Measurements from ENCODE around the gene SBDS.
"Not testable (repeated sequence)": the region's sequence is repeated elsewhere in the genome, so short reads cannot be mapped to it uniquely, and the experiment has no call there.

SBDS gene

DNA sequence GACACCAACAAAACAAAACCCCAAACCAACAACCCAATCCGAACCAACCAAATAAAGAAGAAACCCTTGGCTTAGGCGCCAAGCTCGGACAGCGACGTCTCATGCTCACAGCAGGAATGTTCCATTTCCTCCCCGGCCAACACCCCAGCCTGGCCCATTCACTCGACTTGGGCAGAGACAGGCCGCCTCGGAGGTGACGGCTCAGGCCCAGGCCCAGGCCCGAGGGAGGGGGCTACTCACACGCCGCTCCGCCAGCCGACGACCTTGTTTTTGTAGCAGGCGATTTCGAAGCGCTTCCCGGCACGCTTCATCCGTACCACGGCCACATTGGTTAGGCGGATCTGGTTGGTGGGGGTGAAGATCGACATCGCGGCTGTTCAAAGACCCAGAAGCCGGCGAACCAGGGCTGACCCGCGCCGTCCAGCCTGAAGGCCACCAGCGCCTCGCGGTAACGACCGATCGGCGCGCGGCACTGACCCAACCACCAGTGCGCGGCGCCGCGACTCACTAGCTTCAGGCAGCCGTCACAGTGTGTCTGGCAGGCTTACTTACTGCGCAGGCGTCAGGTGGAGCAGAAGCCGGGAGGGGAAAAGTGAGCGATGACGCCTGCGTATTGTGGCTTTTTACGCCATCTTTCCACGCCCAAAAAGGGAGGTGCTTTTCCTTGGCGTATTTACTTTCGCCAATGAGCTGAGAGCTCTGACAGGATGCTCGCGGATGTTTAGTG, at the start of gene SBDS:
TSS of gene SBDS (minus strand) at position 537 of the 727 bp plus-strand sequence. CDS start at position 368, 169 bp downstream.
- DNase-seq: peak; percentile 99

DNA sequence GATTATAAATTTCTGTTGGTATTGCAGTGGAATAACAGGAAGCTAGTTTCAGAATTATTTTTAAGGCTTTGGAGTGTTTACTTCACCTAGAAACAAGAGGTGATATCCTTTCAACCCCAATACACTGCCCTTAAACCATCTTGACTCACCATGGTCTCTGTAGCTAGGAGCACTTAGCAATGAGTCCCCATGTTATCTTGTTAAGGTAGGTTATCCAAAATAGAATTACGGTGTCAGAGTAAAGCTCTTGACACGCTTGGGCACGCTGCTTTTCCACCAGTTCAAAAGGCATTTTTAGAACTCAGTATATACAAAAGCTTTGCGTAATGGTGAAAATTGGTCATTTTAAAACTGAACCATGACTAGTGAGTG, 48.2 kb upstream of the SBDS start:
- DNase-seq: not testable (repeated sequence)

DNA sequence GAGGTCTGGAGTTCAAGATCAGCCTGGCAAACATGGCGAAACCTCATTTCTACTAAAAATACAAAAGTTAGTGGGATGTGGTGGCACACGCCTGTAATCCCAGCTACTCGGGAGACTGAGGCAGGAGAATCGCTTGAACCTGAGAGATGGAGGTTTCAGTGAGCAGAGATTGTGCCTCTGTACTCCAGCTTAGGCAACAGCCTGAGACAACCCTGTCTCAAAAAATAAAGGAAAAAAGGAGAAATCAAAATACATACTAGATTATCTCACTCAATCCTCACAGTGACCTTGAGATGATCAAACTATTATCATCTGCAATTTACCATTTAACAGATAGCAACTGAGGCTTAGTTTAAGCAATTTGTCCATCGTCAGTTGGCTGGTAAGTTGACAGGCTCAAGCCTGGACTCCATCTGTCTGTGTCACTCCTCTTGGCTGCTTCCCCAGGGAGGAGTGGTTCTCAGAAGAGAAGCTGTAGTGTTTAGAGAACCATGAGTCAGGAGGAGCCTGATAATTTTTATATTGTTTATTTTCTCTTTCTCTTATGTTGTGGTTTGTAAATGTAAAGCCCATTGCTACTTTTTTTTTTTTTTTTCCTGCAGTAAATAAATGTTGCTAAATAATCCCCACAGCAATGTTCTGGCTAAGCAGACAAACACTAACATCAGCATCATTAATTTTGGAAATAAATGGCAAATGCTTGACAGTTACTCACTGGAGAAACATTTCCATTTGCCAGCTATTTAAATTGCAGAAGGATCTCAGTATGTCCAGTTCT, 47.6 kb upstream of the SBDS start:
- not testable (repeated sequence) for DNase-seq

DNA sequence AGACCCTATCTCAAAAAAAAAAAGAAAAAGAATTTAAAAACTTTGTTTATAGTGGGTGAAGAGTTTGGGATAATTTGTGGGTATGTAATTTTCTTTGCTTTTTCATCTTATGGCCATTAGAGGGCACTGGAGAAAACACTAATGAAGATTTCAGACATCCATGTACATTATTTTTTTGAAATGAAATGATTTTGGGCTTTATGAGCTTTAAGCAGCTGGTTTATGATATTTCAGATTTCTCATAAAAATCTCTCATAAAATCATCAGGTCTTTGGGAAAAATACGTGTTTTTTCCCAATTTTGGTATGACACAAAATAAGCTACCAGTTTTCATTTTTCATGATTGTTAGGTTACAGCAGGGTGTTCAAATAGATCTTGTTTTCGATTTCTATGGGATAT, 45.4 kb upstream of the SBDS start:
- DNase-seq: not testable (repeated sequence)

DNA sequence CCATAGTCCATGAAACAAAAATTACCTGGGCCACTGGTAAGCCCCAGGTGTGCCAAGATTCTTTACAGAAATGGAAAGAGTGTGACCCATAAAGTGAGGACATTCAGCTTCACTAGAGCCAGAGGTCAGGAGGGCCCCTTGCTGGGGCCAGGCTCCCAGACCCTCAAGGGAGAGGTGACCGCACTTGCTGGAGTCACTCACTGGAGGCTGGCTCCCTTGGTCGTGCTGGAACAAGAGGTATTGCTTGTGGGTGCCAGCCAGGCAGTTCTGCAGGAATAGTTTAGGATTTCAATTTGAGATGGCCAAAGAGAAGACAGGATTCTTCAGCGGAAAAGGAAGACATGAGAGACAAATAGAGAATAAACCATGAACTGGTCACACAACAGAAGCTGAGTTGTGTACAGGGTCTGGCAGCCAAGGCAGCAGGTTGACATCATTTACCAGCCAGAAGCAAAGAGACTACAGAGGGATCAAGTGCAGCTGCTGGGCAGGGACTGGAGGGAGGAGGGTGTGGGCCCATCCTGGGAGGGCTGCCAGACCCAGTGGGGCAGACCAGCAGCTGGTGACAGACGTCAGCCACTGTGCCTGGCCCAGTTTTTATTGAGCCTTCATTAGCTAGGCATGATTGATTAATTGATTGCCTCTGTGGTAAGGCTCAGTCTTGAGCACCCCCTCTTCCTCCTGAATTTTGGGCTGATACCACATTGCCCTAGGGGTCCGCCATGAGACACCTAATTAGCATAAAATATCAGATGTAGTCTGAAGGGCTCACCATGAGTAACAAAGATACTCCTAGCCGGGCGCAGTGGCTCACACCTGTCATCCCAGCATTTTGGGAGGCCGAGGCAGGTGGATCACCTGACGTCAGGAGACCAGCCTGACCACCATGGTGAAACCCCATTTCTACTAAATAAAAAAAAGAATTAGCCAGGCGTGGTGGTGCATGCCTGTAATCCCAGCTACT, 41.3 kb upstream of the SBDS start:
- DNase-seq: not testable (repeated sequence)

DNA sequence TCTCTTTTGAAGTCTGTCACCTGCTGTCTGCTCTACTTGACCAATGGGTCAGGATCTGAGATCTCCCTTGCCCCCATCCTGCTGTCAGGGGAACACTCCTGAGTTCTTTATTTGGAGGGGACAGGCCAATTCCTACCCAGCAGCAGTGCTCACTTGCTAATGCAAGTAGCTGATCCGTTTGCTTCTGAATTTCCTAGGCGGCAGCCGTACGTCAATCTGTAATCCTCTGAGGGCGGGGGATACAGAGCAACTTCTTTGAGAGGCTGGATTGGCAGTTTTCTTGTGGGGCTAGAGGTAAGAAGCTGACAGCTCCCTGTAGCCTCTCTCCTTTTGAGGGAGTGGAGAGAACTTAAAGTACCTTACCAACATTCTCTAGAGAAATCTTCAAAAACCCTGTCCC, 37.9 kb upstream of the SBDS start:
- no peak for DNase-seq

DNA sequence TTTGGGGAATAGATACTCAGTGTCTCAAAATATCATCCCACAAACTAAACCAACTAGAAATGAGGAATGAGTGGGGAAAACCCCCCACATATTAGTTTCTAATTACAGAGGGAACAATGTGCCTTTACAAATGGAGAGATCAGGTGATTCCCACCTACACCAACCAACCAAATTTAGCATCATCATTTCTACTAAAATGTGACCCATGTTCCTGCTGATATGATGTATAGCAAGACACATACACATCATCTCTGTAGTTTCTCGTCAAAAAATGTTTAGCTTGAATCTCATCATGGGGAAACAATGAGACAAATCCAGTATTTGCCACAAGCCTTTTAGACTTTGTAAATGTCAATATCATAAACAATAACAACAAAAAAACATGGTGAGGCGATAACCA, 36.3 kb upstream of the SBDS start:
- DNase-seq: not testable (repeated sequence)

DNA sequence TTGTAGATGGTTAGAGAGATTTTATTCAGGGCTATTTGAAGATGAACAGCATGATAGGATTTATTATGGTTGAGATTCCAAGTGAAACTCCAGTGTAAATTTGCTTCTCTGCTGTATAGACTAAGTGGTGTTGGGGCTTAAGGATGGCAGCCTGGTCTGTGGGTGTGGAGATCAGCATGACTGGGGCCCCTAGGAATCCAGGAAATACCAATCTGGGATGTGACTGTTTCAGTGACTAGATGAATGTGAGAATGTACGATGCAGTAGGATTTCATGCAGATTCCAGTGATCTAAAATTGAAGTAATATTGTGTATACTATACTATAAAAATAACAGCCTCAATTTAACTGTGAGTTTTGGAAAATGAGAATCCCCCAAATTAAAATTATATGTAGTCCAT, 30.1 kb upstream of the SBDS start:
- DNase-seq: not testable (repeated sequence)

DNA sequence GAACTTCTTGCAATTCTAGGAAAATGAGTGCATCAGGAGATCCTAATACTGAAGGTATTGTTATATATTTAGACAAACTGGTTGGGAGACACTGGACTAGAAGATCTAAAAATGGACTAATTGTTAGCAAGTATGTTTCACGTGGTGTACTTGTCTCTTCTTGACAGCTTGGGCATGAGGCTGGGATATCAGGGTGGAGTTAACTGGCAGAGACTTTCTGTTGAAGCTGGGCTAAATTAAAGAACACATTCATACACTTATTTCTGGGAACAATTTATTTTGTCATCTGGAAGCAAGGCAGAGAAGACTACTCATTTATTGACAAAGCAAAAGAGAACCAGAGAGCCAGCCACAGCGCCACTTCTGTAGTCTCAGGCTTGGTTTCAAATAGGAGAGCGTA, 27.1 kb upstream of the SBDS start:
- no peak for DNase-seq

DNA sequence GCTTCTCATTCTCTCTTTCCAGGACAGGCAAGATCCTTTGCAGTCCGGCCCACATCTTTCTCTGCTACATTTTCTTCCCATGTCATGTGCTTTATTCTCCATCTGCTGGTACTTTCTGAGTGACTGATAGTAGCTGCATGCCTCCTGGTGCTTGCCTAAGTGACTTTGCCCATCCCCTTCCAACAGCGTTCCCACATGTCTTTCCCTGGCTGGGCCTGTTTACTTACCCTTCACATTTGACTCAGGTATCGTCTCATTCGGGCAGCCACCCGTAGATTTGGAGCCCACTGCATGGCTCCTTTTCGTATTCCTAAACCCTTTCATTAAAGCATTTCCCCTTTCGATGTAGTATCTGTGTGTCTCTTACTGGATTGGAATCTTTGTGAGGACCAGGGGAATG, 25.9 kb upstream of the SBDS start:
- no peak for DNase-seq

DNA sequence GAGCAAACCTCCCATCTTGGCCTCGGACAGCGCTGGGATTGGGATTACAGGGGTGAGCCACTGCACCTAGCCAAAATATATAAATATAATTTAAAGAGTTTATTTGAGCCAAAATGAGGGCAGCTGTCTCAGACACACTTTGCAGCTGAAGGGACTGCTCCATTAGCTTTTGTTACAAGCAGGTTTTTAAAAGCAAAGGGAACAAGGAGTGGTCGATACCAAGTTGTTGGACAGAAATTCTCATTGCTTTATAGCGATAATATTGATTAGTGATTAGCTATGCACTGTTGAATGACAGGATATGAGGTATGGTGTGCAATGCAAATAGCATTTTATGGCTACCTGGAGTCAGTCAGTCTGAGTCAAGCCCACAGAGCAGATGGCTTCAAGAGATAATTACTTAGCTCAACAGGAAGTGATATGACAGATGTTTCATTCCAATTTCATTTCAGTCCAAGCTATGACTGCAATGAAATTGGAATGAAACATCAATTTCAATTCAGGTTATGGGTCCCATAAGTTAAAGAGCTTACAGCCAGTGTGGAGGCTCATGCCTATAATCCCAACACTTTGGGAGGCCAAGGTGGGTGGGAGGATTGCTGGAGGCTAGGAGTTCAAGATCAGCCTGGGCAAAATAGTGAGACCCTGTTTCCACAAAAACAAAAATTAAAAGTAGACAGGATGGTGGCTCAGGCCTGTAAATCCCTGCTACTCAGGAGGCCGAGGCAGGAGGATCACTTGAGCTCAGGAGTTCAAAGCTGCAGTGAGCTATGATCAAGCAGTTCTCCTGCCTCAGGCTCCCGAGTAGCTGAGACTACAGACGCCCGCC, 24.4 kb upstream of the SBDS start:
- DNase-seq: no peak

DNA sequence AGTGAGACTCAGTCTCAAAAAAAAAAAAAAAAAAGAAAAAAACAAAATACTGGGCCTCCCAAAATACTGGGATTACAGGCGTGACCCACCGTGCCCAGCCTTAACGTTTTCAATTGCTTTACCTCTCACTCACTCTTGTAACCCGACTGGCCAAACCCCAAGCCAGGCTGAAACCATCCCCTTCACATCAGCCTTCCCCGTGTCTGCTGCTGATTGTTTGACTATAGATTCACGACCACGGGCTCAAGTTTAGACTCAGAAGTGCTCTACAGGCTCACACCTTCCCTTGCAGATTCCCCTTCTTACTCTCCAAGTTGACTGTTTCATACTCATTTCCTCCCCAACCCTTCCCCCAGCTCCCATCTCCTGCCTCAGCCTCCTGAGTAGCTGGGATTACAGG, 23.6 kb upstream of the SBDS start:
- DNase-seq: no peak

DNA sequence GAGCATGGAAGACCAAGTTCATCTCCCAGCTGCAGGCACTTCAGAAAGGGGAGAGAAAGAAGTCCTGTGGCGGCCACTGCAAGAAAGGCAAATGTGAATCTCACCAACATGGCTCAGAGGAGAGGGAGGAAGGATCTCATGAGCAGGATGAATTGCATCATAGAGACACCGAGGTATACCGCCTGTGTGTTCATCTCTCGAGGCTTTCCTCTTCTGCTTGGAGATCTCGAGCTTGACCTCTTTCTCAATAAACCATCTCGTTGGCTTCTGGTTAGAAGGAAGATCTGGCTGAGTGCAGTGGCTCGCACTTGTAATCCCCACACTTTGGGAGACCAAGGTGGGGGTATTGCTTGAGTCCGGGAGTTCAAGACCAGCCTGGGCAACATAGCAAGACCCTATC, 22.6 kb upstream of the SBDS start:
- not testable (repeated sequence) for DNase-seq

DNA sequence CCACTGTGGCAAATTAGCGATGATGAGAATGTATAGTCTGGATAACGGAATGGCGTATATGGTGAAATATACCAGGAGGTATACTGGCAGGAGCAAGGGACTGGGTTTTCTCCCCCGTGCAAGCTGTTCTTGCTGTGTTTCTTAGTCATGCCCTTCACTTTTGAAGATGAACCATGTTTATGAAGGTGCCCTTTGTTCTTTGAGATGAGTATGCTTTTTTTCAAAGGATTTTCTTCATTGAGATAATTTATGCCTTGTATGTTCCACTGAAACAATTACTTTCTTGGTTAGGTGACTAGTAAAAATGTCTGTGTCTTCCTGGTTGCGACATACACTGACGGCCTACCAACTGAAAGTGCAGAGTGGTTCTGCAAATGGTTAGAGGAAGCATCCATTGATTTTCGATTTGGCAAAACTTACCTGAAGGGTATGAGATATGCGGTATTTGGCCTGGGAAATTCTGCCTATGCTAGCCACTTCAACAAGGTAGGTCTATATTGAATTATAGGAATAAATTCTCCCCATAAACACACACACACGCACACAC, 18.8 kb upstream of the SBDS start:
- not testable (repeated sequence) for DNase-seq

DNA sequence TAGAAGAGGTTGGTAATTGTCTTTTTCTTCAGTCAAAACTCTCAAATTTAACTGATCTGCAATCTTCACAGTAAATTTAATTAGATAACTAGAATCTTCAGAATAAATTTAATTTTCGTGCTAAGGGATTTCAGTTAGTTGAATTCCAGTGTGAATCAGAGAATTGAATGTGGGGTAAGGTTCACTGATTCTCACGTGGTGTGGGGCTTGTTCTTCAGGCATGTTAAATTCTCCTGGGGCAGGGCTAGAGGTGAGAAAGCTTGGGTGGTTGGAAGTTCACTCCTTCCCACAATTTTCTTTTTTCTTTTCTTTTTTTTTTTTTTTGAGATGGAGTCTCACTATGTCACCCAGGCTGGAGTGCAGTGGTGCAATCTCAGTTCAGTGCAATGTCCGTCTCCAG, 14.3 kb upstream of the SBDS start:
- not testable (repeated sequence) for DNase-seq

DNA sequence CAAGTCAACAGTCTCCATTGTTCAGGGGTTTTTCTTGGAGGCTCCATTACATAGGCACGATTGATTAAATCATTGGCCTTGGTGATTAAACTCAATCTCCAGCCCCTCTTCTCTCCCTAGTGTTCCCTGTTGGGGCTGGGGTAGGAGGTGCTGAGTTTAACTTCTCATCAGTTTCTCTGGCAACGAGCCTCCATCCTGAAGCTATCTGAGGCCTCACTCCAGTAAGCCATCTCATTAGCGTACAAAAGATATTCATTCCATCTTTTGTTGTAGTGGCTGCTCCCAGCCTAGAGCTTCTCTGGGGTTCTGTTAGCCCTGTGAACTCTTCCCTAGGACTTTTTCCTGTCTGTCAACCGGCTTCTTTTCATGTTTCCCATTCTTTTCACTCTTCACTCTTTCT, 12.9 kb upstream of the SBDS start:
- DNase-seq: no peak

DNA sequence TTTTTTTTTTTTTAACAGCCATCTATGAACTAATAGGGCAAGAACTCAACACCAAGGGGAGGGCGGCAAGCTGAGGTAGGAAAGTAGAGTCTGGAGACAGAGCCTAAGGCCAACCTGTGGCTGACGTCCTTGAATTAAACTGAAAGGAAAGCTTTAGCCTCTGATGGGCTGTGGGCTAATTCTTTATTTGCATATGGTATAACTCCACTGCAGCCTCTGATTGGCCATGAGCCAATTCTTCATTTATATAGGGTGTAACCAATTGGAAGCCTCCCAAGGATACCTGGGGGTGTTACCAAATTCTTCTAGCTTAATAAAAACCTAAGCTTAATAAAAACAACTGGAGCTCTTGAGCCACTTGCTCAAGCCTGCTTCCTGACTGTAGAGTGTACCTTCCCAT, 11.6 kb upstream of the SBDS start:
- DNase-seq: no peak

DNA sequence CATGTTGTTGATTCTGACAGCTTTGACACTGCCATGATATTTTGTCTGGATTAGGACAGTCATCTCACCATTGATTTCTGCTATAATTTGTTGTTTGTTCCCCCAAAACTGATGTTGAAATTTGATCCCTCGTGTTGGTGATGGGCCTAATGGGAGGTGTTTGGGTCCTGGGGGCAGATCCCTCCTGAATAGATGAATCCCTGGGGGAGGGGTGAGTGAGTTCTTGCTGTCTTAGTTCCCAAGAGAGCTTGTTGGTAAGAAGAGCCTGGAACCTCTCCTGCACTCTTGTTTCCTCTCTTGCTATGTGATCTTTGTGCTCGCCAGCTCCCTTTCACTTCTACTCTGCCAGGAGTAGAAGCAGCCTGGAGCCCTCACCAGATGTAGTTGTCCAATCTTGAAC, 8.8 kb upstream of the SBDS start:
- DNase-seq: not testable (repeated sequence)

DNA sequence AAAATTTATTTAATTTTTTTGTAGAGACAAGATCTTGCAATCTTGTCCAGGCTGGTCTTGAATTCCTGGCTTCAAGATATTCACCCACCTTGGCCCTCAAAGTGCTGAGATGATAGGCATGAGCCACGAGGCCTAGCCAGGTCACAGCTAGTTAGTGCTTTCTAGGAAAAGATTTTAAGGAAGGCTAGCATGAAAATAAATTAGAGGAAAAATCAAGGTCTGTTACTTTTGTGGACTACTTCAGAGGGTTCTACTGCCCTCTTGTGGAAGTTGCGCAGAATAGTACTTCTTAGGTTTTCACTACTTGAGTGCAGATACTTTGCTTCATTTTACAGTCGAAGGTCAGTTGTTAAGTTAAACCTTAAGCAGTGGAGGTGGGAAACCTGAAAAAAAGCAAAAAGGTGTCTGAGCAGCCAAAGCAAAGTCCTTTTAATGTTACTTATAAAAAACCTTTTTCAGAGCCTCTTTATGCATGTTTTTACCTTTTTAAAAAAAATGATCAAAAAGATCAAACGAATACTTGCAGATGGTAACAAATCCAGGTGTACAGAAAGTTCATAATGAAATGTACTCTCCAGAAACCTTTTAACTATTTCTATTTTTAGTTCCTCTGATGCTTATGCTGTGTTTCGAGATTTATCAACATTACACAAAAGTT, 5.3 kb upstream of the SBDS start:
- DNase-seq: peak in 1 of 2 donors; percentile 60

DNA sequence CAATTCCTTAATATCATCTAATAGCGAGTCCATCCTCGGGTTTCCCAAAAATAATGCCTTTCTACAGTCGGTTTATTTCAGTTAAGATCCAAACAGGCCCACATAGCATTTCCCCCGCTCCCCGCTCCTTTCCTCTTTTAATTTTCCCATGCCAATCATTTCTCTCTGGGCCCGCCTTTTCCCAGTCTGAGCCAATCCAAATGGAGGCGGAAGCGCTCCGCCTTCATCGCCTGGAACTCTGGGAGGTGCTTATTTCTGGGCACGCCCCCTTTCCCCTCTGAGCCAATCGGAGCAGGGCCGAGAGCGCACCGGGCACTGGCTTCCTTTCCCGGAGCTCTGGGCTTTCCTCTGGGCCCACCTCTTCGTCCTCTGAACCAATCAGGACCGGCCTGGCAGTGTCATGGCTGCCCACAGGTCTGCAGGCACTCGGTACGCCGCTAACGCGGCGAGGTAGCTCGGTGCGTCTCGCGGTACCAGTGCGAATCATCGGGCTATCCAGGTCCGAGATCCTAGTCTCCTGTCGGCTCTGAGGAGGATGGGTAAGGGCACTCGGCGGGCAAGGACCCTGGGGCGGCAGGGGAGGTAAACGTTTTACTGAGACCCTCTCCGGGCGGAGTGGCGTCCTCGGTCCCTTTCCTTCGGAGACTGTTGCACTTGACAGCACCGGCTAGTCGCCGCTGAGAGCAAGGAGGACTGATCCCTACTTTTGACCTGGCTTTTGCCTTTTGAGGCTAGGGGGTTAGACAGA, 1.2 kb upstream of the SBDS start, which contains the start of gene TYW1:
TSS of gene TYW1 (plus strand) at position 390 of the 748 bp plus-strand sequence. CDS start at position 536, 146 bp downstream.
- DNase-seq: peak; percentile 99

DNA sequence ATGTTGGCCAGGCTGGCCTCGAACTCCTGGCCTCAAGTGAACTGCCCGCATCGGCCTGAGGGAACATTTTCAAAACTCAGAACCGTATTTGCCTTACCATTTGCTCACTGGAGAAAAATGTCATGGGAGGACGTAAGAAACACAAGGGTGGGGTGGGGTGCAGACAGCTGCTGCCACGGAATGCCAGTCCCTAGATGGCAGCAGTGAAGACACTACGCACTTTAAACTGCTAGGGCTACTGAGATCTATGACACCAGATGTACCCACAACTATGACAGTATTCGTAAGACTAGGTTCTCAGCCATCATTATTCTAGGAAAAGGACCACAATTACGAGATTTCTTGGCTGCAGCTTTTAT, 716 bp downstream of the SBDS start:
- peak; percentile 83 to 85 for DNase-seq
